Ascending aorta (tissue), 2 donors: ENCODE results near the gene CNKSR3. TPM values are rescaled to one million over a fixed set of nuclear protein-coding genes. Genes with fewer than 3 reads are reported as not detected.
A peak's percentile ranks its signal among the peaks of the same experiment; 100 is the strongest.

Experiments
- DNase-seq, 2 donors: peaks; one replicate each; pipeline ENCODE4 v3.0.0-alpha.2; 2019; ENCODE audit warnings: low spot score in 2 of 2
- H3K27ac ChIP-seq, 2 donors: fragments of 200-600 bp; sonication (generic); one replicate each; pipeline ENCODE4 v1.5.1; 2016 to 2017; ENCODE audit warnings: mild to moderate bottlenecking in 1 of 2
- H3K27me3 ChIP-seq: fragments of 200-600 bp; sonication (generic); one replicate; pipeline ENCODE4 v1.5.1; 2017
- H3K36me3 ChIP-seq, 2 donors: fragments of 200-600 bp; sonication (generic); one replicate each; pipeline ENCODE4 v1.5.1; 2016
- H3K4me1 ChIP-seq, 2 donors: fragments of 200-600 bp; sonication (generic); one replicate each; pipeline ENCODE4 v1.5.1; 2016 to 2017; ENCODE audit warnings: mild to moderate bottlenecking in 1 of 2
- H3K4me3 ChIP-seq, 2 donors: fragments of 200-600 bp; sonication (generic); one replicate each; pipeline ENCODE4 v1.5.1; 2016 to 2017; ENCODE audit warnings: mild to moderate bottlenecking in 1 of 2
- H3K9me3 ChIP-seq, 2 donors: fragments of 200-600 bp; sonication (generic); one replicate each; pipeline ENCODE4 v1.5.1; 2016
- CTCF ChIP-seq, 3 experiments: fragments of 200-600 bp in 2 of 3; fragments of 450-650 bp in 1 of 3; sonication (generic) in 2 of 3; IDR thresholded peaks; one replicate each; pipeline ENCODE4 v1.5.1; 2016 to 2019; ENCODE audit warnings: antibody characterized with exemption in 3 of 3, mild to moderate bottlenecking in 1 of 3, moderate library complexity in 1 of 3
- intact Hi-C: fragments of 100-400 bp; cut with DNase I; formaldehyde crosslinking; loops from one replicate; pipeline ENCODE4 v1.15.1; 2023
- total RNA-seq: library from RNA; depleted of rRNA; stranded (reverse); fragments of >200 nt; gene quantifications from one replicate; pipeline ENCODE4 v1.1.0, GENCODE V29; 2016

The CNKSR3 gene
- total RNA-seq, 1 donor from 2014 or later, result 9.7 TPM

- DNase-seq, result no peak
- no peaks in the 10 kb centered on the region for H3K9me3 ChIP-seq
- H3K27me3 ChIP-seq, result no peaks in the 10 kb centered on the region
- no peak overlapping the region for H3K27ac ChIP-seq
- no peak overlapping the region for H3K4me3 ChIP-seq
- H3K4me1 ChIP-seq, result peaks cover 0 to 18% of the 10 kb centered on the region in 2 donors
- intact Hi-C loops, result loop anchor here (5.0 to 10.0 kb wide), 2 partner anchors 33 to 350 kb away; no protein-coding TSS in a partner anchor
- no peak for TF ChIP-seq CTCF (IDR thresholded peaks at IDR 0.05)
- no peaks in the 10 kb centered on the region for H3K36me3 ChIP-seq
Observed at GRCh38 chr6:154504865-154505449, 5.5 kb downstream of the CNKSR3 start.

GRCh38 chr6:154504102-154504501, 6.4 kb downstream of the CNKSR3 start:
- Histone ChIP-seq H3K4me3 (no peak overlapping the region), H3K9me3 (no peaks in the 10 kb centered on the region), H3K27me3 (no peaks in the 10 kb centered on the region), H3K36me3 (no peaks in the 10 kb centered on the region), H3K4me1 (peaks cover 0 to 23% of the 10 kb centered on the region in 2 donors), H3K27ac (no peak overlapping the region)
- TF ChIP-seq CTCF (IDR thresholded peaks at IDR 0.05), result no peak
- DNase-seq, result no peak
- intact Hi-C loops, result loop anchor here (10.0 kb wide), 1 partner anchor 349 kb away; no protein-coding TSS in a partner anchor

GRCh38 chr6:154503658-154504057, 6.8 kb downstream of the CNKSR3 start:
- Histone ChIP-seq H3K4me3 (no peak overlapping the region), H3K27ac (no peak overlapping the region), H3K9me3 (no peaks in the 10 kb centered on the region), H3K27me3 (no peaks in the 10 kb centered on the region), H3K4me1 (peaks cover 0 to 26% of the 10 kb centered on the region in 2 donors), H3K36me3 (no peaks in the 10 kb centered on the region)
- intact Hi-C loops, result loop anchor here (10.0 kb wide), 1 partner anchor 349 kb away; no protein-coding TSS in a partner anchor
- no peak for DNase-seq
- no peak for TF ChIP-seq CTCF (IDR thresholded peaks at IDR 0.05)

GRCh38 chr6:154502553-154502952, 7.9 kb downstream of the CNKSR3 start:
- Histone ChIP-seq H3K4me3 (no peak overlapping the region), H3K4me1 (peaks cover 0 to 26% of the 10 kb centered on the region in 2 donors), H3K27me3 (no peaks in the 10 kb centered on the region), H3K27ac (peak overlapping the region in 1 of 2 donors; percentile 10), H3K9me3 (no peaks in the 10 kb centered on the region), H3K36me3 (no peaks in the 10 kb centered on the region)
- intact Hi-C loops, result loop anchor here (10.0 kb wide), 1 partner anchor 348 kb away; no protein-coding TSS in a partner anchor
- DNase-seq, result no peak
- no peak for TF ChIP-seq CTCF (IDR thresholded peaks at IDR 0.05)

- Histone ChIP-seq H3K4me1 (peaks cover 0 to 22% of the 10 kb centered on the region in 2 donors), H3K4me3 (no peak overlapping the region), H3K9me3 (no peaks in the 10 kb centered on the region), H3K27ac (peak overlapping the region in 1 of 2 donors; percentile 45), H3K27me3 (no peaks in the 10 kb centered on the region), H3K36me3 (no peaks in the 10 kb centered on the region)
- TF ChIP-seq CTCF (IDR thresholded peaks at IDR 0.05), result no peak
- no peak for DNase-seq
- intact Hi-C loops, result loop anchor here (10.0 kb wide), 1 partner anchor 347 kb away; no protein-coding TSS in a partner anchor
Observed at GRCh38 chr6:154501578-154501868, 9.0 kb downstream of the CNKSR3 start.
